Measurements from ENCODE around the gene FKBP10.
A peak's percentile ranks its signal among the peaks of the same experiment; 100 is the strongest.
"Not testable (repeated sequence)": the region's sequence is repeated elsewhere in the genome, so short reads cannot be mapped to it uniquely, and the experiment has no call there.

FKBP10 gene

GRCh38 chr17:41806685-41807445, 5.9 kb upstream of the FKBP10 start:
- no peak for DNase-seq (ENCODE audit: extremely low read depth in 1 of 2, low read depth in 1 of 2)

DNA sequence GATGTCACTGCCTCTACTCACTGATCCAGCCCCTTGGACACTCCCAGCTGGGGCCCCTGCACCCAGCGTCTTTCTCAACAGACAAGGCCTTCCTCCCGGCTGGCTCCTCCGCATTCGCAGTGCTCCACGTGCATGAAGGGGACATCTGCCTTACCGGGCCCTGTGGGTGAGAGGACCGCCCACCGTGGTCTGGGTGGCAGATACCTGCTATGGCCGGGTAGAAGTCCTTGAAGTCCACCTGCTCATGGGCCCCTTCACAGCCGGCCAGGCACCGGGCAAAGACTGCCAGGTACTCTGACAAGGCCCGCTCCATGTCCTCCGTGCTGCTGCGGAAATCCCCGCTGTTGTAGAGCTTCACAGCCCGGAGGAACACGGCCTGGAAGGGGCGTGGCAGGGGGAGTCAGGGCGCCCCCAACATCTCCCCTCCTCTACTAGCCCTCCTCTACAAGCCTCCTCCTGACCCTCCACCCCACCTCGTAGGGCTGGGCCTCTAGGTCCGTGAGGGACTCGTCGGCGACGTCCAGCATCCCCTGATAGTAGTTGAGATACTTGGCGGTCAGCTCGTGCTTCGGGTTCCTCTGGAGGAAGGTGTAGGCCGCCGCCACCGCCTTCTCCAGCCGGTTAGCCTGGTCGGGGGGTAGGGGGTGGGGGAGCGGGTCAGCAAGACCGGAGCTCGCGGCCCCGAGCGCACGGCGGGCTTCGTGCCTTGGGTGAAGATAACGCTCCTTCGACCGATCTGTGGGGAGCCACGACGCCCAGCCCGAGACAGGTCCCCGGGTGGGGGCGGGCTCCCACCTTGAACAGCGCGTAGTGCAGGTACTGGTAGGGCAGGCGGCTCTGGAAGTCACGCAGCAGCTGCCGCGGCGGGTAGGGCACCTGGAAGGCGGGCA, 1.9 kb upstream of the FKBP10 start:
- DNase-seq (ENCODE audit: extremely low read depth in 1 of 2, low read depth in 1 of 2), result no peak

DNA sequence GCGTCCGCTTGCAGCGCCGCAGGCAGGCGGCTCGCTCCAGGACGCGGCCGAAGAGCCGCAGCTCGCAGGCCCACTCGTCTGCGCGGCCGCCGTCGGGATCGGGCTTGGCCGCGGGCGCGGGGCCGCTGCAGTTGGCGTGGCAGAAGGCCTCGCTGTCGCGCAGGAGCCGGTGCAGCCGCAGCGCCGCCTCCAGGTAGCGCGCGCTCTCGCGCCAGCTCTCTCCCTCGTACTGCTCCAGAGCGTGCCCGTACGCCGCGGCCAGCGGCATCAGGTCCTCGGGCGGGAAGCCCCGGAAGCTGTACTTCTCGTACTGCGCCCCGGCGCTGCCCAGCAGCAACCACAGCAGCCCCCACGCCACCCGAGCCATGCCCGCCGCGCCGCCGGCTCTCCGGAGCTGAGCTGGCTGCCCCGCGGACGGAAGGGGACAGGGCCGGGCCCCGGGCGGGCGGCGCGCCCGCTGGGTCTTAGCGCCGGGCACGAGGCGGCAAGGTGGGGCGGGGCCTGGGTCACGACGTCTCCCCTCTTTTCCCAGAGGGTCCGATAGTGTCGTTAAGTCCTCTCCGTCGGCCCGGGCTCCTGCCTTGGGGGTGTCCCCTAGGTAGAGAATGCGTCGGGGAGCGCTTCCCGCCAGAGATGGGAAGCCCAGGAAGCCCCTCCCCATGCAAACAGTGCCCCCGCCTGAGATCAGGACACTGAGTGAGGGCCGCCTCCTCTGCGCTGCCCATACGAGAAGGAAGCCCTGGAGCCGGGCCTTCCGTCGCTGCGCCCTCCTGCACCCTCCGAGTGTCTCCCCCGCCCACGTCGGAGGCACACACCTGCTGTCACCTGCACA, 1.0 kb upstream of the FKBP10 start, which contains the start of gene P3H4:
TSS of gene P3H4 (minus strand) at position 401 of the 832 bp plus-strand sequence. CDS start at position 367, 34 bp downstream.
- peak in 1 of 2 donors; percentile 41 for DNase-seq (ENCODE audit: extremely low read depth in 1 of 2, low read depth in 1 of 2)

DNA sequence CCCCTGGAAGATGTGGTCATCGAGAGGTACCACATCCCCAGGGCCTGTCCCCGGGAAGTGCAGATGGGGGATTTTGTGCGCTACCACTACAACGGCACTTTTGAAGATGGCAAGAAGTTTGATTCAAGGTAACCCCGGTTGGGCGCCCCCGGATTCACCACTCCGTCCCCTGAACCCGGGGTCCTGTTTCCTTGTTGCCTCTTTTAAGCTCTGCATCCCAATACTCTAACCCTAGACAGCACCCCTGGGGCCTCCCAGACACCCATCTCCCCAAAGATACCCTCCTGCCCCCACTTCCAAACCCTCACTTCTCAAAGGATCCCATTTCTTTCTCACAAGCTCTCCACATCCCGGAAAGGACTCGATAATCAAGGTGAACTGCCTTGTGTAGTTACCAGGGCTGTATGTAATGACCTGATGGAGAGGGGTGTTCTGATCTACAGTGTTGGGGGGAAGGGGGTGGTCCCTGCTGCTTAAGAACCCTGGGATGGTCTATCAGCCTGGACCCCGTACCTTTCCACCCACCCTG, 412 bp downstream of the FKBP10 start:
- DNase-seq (ENCODE audit: extremely low read depth in 1 of 2, low read depth in 1 of 2), result no peak

- DNase-seq (ENCODE audit: extremely low read depth in 1 of 2, low read depth in 1 of 2), result no peak
These were observed 908 bp downstream of the FKBP10 start for GRCh38 chr17:41813699-41814124.

GRCh38 chr17:41814195-41814594, 1.4 kb downstream of the FKBP10 start:
- no peak for DNase-seq (ENCODE audit: extremely low read depth in 1 of 2, low read depth in 1 of 2)

- DNase-seq (ENCODE audit: extremely low read depth in 1 of 2, low read depth in 1 of 2), result no peak
These were observed 4.0 kb downstream of the FKBP10 start for GRCh38 chr17:41816637-41817320.

DNA sequence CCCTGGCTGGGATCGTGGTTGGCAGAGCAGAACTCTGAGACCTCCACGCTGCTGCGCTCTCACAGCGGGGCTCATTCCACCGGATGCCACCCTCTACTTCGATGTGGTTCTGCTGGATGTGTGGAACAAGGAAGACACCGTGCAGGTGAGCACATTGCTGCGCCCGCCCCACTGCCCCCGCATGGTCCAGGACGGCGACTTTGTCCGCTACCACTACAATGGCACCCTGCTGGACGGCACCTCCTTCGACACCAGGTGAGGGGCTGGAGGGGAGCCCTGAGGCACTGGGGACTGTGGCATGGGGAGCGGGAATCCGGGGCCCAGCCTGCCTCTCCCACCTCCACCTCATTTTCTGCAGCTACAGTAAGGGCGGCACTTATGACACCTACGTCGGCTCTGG, 5.2 kb downstream of the FKBP10 start:
- no peak for DNase-seq (ENCODE audit: extremely low read depth in 1 of 2, low read depth in 1 of 2)

GRCh38 chr17:41821776-41822175, 9.0 kb downstream of the FKBP10 start:
- DNase-seq (ENCODE audit: extremely low read depth in 1 of 2, low read depth in 1 of 2), result no peak

GRCh38 chr17:41822216-41823140, 9.7 kb downstream of the FKBP10 start:
- DNase-seq (ENCODE audit: extremely low read depth in 1 of 2, low read depth in 1 of 2), result no peak

DNA sequence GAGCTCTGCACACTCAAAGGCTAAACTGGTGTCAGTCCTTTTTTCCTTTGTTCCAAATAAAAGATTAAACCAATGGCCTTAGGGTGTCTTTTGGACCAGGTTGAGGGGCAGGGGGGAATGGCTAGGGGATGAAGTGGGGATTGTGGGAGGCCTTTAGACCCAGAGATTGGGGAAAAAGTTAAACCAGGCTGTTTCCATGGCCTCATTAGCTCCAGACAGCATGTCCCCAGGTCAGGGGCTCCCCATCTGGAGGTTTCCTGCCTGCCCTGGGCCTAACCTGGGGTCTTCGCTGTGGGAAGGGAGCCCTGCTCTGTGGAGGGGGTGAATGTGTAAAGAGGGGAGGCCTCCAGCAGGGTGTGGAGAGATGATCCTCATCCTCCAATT, 10.3 kb downstream of the FKBP10 start:
- no peak for DNase-seq (ENCODE audit: extremely low read depth in 1 of 2, low read depth in 1 of 2)

DNA sequence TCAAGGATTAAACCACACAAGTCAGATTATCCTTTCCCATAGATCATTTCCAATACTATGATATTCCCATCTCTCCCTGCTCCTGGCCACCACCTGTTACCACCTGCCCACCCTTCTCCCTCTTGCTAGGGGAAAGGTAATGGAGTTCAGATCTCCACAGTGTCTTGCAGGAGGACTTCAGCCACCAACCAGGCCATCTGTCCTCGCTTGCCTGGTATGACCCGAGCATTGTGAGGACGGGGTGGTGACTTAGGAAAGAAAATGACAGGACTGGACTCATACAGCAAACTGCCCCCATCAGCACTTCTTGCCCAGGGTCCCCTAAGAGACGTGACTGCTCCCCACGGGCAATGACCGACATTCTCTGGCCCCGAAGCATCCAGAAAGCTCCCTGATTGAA, 10.8 kb downstream of the FKBP10 start:
- DNase-seq (ENCODE audit: extremely low read depth in 1 of 2, low read depth in 1 of 2), result no peak

- no peak for DNase-seq (ENCODE audit: extremely low read depth in 1 of 2, low read depth in 1 of 2)
These were observed 11.3 kb downstream of the FKBP10 start for GRCh38 chr17:41824086-41824485.

DNA sequence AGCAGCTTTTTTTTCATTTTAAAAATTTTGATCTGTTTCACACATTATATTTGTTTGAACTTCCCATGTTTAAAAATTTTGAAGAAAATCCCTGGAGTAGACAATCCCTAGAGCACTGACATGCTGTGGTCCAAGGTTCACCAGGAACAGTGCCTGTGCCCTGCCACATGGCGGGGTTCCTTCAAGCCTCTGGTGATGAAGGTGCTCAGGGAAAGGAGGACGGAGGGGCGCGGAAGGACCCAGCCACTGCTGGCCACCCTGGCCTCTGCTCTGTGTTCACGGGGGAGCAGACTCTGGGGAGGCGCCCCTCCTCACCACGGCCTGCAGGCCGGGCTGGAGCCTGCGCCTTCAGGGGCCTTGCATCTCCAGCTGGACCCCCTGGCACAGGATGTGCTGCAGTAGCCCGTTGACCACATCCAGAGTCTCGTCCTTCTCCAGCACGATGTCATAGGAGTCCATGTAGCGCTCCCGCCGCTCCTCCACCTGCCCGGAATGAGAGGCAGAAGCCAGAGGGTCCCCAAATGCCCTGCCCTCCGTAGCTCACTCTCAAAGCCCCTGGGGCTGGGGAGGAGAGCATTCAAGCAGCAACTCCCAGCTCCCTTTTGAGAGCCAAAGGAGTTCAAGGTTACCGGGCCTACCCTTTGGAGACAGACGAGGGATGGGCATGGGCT, 12.5 kb downstream of the FKBP10 start:
- no peak for DNase-seq (ENCODE audit: extremely low read depth in 1 of 2, low read depth in 1 of 2)

GRCh38 chr17:41829961-41830360, 17.2 kb downstream of the FKBP10 start:
- not testable (repeated sequence) for DNase-seq (ENCODE audit: extremely low read depth in 1 of 2, low read depth in 1 of 2)

DNA sequence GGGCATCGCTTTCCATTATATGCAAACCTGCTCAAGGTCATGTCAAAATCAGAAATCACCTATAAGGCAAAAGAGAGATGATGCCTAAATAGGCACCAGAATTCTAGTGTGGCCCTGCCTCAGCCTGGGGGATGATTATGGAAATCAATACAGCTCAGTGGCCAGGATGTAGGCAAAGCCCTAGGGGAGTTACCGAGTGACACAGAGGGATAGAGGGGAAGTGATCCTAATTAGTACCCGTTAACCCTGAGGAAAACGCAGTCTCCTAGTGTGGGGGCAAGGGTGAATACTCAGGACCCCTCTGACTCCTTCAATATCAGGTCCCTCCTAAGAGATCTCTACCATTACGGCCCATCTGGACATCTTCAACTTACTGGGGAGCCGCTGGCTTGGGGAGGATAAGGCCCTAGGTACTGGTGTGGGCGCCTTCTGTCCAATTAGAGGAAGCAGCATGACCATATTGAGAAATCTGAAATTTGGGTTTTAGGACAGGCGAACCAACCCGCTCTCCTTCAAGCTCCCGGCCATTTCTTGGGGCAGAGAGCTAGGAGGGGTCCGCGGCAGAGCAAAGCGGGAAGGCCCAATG, 22.5 kb downstream of the FKBP10 start:
- no peak for DNase-seq (ENCODE audit: extremely low read depth in 1 of 2, low read depth in 1 of 2)

DNA sequence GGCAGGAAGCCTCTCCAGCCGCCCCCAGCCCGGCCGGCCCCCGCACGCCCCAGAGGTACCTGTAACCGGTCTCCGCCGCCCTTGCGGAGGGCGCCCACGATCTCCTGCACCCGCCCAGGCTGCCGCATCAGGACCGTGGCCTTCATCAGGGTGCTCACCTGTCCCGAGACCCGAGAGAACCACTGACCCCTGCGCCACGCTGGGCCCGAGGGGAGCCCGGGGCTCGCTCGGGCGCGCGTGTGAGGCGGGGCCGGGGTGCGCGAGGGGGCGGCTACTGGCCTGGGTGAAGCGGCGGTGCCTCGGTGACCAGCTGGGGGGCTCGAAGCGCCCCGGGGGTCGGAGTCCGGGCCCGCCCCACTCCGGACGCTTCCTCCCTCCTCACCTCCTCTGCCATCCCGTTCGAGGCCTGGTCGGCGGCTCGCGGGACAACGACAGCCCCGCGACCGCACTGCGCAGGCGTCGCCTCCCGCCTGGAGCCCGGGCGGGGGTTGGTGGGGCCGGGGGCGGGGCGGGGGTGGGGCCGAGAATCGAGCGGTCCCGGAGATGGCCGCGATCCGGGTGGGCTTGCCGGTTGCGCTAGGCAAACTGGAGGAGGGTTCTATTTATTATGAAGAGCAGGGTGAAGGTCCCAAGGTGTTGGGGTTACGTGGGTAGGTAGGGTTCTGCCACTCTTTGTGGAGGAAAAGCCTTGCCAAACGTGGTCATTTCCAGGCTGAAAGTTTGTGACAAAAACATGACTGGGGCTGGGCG, 23.2 kb downstream of the FKBP10 start, which contains the start of gene NT5C3B:
TSS of gene NT5C3B (minus strand) at position 433 of the 750 bp plus-strand sequence. CDS start at position 394, 39 bp downstream.
- DNase-seq (ENCODE audit: extremely low read depth in 1 of 2, low read depth in 1 of 2), result peak in 1 of 2 donors; percentile 41

Measured in stimulated activated CD8-positive, alpha-beta memory T cell treated with anti-CD3 and anti-CD28 coated beads, Interleukin-7, amount 100 ng/mL, for 48 hours (primary cell).